GM21390 (cell line): Measurements from ENCODE around the gene OSBPL6.
"Not testable (repeated sequence)": the region's sequence is repeated elsewhere in the genome, so short reads cannot be mapped to it uniquely, and the experiment has no call there.

Source experiments
- ATAC-seq: cut with Tn5 transposase; IDR thresholded peaks from one replicate; pipeline ENCODE4 v1.9.1; 2021; ENCODE audit not compliant: unreplicated experiment

The OSBPL6 gene

DNA sequence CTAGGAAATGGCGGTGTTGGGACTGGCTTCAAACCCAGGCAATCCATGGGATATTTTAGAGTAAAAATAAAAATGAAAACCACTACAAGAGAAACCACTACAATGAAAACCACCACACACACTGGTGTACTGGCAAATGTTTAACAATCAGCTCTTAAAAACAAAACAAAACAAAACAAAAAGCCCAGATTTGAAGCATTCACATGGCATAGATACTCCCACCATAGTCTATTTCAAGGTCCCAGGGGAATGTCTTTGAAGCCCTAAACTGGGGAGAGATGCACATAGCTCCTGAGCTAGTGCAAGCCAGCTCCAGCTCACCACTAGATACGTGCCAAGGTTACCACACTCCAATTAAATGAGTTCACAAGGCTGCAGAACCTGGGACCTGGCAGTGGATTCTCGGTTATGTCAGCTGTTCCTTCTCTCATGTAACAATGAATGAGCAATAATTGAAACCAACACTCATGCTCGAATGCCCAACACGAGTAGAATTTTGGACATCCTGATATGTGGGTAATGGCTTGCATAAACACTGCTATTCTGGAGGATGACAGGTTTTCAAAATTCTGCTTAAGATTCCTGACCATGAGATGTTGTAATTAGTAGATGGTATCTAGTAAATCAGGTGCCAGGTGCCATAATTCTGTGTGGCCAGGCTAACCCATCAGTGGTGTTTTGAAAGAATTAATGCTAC is 102.2 kb downstream of the OSBPL6 start:
- ATAC-seq, result no peak

DNA sequence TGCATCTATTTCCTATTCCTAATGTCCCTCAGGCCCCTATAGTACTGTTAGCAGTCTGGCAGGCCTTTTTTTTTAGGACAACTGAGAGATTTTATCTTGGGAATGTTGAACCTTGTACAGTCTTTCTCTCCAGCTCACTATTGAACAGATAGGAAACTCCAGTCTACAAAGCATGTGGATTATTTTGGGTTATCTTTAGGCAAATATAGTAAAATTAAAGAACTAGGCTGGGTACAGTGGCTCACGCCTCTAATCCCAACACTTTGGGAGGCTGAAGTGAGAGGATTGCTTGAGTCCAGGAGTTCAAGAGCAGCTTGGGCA is 102.7 kb downstream of the OSBPL6 start:
- no peak for ATAC-seq

GRCh38 chr2:178298785-178299212 is 104.5 kb downstream of the OSBPL6 start:
- no peak for ATAC-seq

GRCh38 chr2:178301649-178302238 is 107.4 kb downstream of the OSBPL6 start:
- no peak for ATAC-seq

GRCh38 chr2:178304333-178304732 is 110.0 kb downstream of the OSBPL6 start:
- ATAC-seq, result no peak

DNA sequence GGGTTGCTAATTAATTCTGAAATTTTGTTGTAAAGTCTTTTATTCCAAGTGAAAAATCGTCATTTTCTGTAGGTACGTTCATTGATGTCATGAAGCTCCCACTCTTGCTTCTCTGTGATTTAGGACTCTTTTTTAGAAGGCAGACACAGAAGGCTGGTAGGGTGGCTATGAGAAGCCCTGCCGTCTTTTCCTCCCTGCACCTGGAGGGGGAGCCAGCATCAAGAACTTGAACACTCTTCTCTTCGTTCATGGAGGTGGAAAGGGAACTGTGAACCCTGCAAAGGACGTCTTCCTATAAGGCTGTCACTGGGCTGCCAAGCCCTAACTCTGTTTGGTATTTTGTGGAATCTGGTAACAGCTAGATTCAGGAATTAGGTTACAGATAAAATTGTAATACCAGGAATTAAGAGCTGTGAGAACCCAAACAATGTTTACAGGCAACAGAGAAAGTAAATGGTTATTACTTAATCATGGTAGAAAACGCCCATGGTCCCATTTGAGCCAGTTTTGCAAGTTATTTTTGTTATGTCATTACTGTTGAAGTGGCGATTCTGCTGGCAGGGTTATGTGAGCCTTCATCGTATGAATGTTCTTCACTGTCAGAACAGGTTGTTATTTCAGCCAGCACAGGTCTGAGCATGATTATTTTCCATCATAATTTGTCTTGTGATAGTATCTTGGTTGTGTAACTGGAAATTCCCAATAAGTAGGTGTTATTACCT is 112.2 kb downstream of the OSBPL6 start:
- peak; percentile 99 for ATAC-seq

GRCh38 chr2:178307650-178308049 is 113.3 kb downstream of the OSBPL6 start:
- ATAC-seq, result no peak

- ATAC-seq, result no peak
These were observed 115.2 kb downstream of the OSBPL6 start for GRCh38 chr2:178309541-178309940.

- ATAC-seq, result no peak
These were observed 120.8 kb downstream of the OSBPL6 start for GRCh38 chr2:178315078-178315477.

GRCh38 chr2:178315488-178315948 is 121.2 kb downstream of the OSBPL6 start:
- no peak for ATAC-seq

GRCh38 chr2:178317811-178318210 is 123.5 kb downstream of the OSBPL6 start:
- ATAC-seq, result no peak

- no peak for ATAC-seq
These were observed 125.8 kb downstream of the OSBPL6 start for GRCh38 chr2:178320011-178320585.

GRCh38 chr2:178322068-178322467 is 127.8 kb downstream of the OSBPL6 start:
- no peak for ATAC-seq

DNA sequence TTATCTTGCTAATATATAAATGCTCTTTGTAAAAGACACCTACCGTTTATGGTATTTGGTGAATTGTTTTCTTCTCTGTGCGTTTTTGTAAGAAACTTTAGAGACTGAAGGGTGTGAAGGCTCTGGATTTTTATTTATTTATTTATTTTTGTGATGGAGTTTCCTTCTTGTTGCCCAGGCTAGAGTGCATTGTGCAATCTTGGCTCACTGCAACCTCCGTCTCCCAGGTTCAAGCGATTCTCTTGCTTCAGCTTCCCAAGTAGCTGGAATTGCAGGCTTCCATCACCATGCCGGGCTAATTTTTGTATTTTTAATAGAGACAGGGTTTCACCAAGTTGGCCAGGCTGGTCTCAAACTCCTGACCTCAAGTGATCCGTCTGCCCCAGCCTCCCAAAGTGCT is 129.0 kb downstream of the OSBPL6 start:
- ATAC-seq, result not testable (repeated sequence)

- no peak for ATAC-seq
These were observed 129.8 kb downstream of the OSBPL6 start for GRCh38 chr2:178324077-178324476.

- ATAC-seq, result no peak
These were observed 131.0 kb downstream of the OSBPL6 start for GRCh38 chr2:178325268-178325667.

DNA sequence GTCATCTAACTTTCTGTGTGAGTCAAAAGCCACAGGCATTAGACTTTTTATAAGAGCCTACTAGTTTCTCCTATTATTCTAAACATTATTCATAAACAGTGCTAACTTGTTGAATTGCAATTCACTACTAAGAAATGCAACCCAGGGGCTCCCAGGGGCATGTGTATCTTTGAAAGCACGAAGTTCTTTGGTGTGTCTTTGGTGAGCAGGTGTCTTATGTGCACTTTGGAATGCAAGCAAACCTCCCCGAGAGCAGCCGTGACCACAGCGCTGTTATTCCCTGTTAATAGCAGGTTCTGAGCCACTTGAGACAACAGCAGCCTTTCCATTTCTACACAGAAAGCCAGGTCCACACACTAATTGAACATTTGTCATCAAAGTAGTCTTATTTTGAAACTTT is 133.2 kb downstream of the OSBPL6 start:
- no peak for ATAC-seq

- no peak for ATAC-seq
These were observed 133.7 kb downstream of the OSBPL6 start for GRCh38 chr2:178328037-178328436.

DNA sequence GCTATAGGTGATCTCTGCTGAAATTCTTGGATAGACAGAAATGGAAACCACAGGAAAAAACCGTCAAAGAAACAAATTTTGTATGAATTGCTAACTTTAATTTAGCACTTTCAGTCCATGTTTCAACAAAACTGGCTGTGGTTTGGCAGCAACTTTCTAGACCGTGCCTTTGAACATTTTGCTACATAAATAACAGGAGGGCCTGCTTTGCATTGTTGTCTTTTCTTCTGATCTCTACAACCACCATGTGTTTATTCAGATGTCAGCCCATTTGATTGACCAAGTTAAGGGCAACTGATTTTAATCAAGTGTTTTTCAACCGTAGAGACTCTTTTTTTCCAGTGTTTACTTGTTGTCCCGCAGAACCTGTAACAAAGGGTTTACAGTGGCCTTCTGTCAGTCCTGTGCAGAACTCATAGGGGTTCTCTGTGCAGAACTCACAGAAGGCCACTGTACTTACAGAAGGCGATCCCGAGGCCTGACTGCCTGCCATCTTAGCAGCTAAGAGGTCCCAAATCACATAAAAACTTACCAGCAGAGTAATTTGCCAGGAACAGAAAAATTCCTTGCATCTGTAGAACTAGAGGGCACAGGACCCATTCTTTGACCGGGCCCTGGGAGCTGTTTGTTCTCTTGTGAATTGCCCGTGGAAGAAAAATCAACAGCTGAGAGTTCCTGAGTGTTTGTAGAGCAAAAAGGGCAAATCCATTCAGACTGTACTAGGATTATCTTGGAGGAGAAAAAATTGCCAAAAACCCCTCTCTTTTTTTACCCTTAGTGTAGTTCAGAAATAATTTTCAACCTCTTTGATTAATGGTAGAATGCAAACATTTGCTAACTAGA is 136.1 kb downstream of the OSBPL6 start:
- ATAC-seq, result no peak

DNA sequence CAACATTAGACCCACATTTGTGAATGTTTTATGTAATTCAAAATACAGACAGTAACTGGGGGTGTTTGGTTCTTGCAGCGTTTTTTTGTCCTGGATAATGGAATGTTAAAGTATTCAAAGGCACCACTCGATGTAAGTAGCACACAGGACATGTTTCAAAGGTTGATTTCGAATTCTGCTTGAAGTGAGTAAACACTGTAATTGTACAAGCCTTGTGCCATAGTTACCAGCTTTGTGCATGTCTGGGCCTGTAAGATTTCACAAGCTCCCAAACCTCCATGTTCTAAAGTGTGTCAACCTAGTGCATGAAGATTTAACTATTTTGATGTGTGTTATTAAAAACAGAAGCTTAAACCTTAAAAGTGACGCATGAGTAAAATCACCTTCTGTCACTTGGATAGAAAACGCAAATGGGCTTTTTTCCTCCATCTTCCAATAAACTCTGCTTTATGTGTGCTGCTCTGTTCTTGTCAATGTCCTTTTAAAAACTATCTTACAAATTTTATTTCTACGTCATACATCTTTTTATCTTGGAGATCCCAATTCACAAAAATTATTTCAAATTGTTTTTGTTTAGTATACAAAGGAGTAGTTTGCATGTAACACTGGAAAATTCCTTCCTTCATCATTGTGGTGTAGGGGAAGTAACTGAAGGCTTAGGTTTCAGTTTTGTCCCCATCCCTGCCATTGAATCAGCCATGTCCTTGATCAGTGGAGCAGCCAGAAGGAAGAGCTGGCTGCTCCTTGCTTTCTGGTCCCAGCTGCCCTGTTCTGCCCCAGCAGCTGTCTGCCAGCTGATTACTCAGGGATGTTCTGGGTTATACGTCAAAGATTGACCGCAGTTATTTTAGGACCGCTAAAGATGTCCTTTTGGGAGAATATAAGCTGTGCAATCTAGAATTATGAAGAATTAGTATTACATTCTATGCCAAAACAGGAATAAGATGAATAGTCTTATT is 137.4 kb downstream of the OSBPL6 start:
- ATAC-seq, result no peak
